Measurements from ENCODE around the gene TBC1D4.

DNA sequence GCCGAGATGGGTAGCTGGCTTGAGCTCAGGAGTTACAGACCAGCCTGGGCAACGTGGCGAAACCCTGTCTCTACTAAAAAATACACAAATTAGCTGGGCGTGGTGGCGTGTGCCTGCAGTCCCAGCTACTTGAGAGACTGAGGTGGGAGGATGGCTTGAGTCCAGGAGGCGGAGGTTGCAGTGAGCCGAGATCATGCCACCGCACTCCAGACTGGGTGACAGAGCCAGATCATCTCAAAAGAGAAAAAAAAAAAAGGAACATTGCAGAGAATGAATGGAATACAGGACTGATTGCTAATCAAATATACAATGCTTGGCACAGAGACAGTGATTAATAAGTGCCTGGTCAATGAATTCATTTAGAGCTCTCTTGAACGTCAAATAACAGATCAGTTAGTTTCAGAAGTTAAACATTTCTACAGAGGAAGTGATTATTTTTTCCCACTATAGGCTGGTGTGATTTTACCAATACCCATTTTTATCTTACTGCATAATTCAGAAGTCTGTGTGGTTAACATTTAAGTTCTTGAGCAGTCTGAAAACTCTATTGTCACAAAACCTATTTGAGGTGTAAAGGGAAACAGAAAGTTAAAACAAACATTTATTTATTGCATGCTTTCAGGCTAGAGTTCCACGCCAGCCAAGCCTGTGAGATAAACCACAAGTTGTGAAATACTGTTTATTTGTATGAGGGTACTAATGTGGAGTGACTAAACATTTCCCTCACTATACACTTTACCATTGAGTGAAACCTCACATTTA is 7.7 kb upstream of the TBC1D4 start:
- TF ChIP-seq, protein P1, sequence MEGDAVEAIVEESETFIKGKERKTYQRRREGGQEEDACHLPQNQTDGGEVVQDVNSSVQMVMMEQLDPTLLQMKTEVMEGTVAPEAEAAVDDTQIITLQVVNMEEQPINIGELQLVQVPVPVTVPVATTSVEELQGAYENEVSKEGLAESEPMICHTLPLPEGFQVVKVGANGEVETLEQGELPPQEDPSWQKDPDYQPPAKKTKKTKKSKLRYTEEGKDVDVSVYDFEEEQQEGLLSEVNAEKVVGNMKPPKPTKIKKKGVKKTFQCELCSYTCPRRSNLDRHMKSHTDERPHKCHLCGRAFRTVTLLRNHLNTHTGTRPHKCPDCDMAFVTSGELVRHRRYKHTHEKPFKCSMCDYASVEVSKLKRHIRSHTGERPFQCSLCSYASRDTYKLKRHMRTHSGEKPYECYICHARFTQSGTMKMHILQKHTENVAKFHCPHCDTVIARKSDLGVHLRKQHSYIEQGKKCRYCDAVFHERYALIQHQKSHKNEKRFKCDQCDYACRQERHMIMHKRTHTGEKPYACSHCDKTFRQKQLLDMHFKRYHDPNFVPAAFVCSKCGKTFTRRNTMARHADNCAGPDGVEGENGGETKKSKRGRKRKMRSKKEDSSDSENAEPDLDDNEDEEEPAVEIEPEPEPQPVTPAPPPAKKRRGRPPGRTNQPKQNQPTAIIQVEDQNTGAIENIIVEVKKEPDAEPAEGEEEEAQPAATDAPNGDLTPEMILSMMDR (conservative IDR thresholded peaks at IDR 0.05 in 1 of 2, IDR thresholded peaks at IDR 0.05 in 1 of 2; ENCODE audit: extremely low read depth in 1 of 2, insufficient read depth in 1 of 2, low read depth in 1 of 2, low read length in 2 of 2), result no peak
- no peak for TF ChIP-seq EZH2 (IDR thresholded peaks at IDR 0.05; ENCODE audit: borderline replicate concordance, low read length)
